Measurements from ENCODE around the gene FAM13A. TPM values are rescaled to one million over a fixed set of nuclear protein-coding genes. Genes with fewer than 3 reads are reported as not detected.

FAM13A gene
- total RNA-seq, 4 donors from 2014 or later: 72.3 to 105 (median 90.0) TPM

DNA sequence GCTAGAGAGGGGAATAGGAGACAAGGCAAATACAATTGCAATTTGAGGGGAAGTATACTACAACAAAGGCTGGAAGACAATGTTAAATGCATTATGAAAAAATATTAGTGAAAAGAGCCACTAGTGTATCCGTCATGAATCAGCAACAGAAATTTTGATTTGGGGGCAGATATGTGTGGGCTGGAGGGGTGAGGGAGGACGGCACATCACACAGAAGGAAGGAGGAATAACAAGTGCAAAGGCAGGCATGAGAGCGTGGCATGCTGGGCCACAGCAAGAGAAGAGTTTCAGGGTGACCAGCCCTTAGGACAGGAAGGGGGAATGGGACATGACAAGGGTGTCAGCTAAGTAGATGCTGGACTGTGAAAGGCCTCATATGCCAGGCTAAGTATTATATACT is 295.6 kb downstream of the FAM13A start:
- Histone ChIP-seq H3K4me1 (no peaks in the 10 kb centered on the region), H3K36me3 (peaks cover 0 to 45% (median 0%) of the 10 kb centered on the region in 3 donors), H3K27me3 (no peaks in the 10 kb centered on the region), H3K27ac (no peak overlapping the region), H3K4me3 (no peak overlapping the region), H3K9me3 (no peaks in the 10 kb centered on the region)
- TF ChIP-seq POLR2A (IDR thresholded peaks at IDR 0.05) (no peak), CTCF (IDR thresholded peaks at IDR 0.05) (no peak)
- DNase-seq: no peak

DNA sequence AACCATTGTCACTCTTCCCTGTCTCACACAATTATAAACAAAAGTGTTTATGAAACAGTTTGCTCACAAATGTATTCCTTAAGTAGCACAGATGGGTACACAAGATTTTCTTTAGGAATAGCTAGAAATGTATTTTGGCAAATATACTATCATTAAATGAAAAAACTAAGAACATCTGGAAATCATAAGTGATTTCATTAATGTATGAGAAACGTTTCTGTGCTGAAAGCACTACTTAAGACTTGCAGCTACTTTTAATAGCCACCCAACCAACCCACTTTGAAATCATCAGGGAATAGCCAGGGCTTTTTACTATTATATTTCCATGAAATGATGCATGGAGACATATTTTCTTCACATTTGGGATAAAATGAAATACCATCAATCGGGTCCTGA is 297.1 kb downstream of the FAM13A start:
- H3K27ac ChIP-seq: no peak overlapping the region
- no peak overlapping the region for H3K4me3 ChIP-seq
- TF ChIP-seq CTCF (IDR thresholded peaks at IDR 0.05) (no peak), POLR2A (IDR thresholded peaks at IDR 0.05) (no peak)
- no peaks in the 10 kb centered on the region for H3K27me3 ChIP-seq
- no peak for DNase-seq
- H3K36me3 ChIP-seq: peaks cover 0 to 34% (median 0%) of the 10 kb centered on the region in 3 donors
- no peaks in the 10 kb centered on the region for H3K4me1 ChIP-seq
- no peaks in the 10 kb centered on the region for H3K9me3 ChIP-seq

- no peak for DNase-seq
- Histone ChIP-seq H3K27ac (no peak overlapping the region), H3K4me1 (peaks cover 0 to 6% (median 0%) of the 10 kb centered on the region in 4 donors), H3K36me3 (peaks cover 0 to 29% (median 0%) of the 10 kb centered on the region in 3 donors), H3K27me3 (no peaks in the 10 kb centered on the region), H3K4me3 (no peak overlapping the region), H3K9me3 (no peaks in the 10 kb centered on the region)
- no peak for TF ChIP-seq POLR2A (IDR thresholded peaks at IDR 0.05)
- TF ChIP-seq CTCF (IDR thresholded peaks at IDR 0.05): no peak
These were observed 297.7 kb downstream of the FAM13A start for GRCh38 chr4:88759039-88759894.

GRCh38 chr4:88758264-88758663 is 298.7 kb downstream of the FAM13A start:
- no peaks in the 10 kb centered on the region for H3K27me3 ChIP-seq
- no peak overlapping the region for H3K4me3 ChIP-seq
- TF ChIP-seq POLR2A (IDR thresholded peaks at IDR 0.05) (no peak), CTCF (IDR thresholded peaks at IDR 0.05) (no peak)
- peaks cover 0 to 24% (median 0%) of the 10 kb centered on the region in 3 donors for H3K36me3 ChIP-seq
- DNase-seq: no peak
- H3K4me1 ChIP-seq: peaks cover 0 to 8% (median 0%) of the 10 kb centered on the region in 4 donors
- no peak overlapping the region for H3K27ac ChIP-seq
- no peaks in the 10 kb centered on the region for H3K9me3 ChIP-seq

DNA sequence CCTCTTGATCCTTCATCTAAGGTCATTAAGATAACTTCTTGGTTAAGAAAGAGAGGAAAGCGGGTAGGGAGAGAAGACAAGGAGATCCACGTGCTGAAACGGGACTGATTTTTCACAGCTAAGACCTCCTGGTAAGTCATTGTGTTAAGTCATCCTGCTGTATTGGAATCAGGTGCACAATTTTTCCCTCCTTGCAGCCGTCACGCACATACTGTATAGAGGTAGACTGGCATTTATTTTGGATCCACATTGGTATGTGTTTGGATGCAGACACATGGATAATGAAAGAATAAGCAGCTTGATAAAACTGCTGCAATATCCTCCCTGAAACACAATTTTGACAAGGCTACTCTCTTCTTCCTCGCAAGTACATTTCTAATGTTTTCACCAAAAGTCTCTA is 299.2 kb downstream of the FAM13A start:
- Histone ChIP-seq H3K9me3 (no peaks in the 10 kb centered on the region), H3K4me3 (no peak overlapping the region), H3K27ac (no peak overlapping the region), H3K4me1 (peaks cover 0 to 8% (median 0%) of the 10 kb centered on the region in 4 donors), H3K27me3 (no peaks in the 10 kb centered on the region), H3K36me3 (peaks cover 0 to 29% (median 0%) of the 10 kb centered on the region in 3 donors)
- TF ChIP-seq POLR2A (IDR thresholded peaks at IDR 0.05) (no peak), CTCF (IDR thresholded peaks at IDR 0.05) (no peak)
- DNase-seq: no peak
